ENCODE measurements around the gene COMT. TPM values are rescaled to one million over a fixed set of nuclear protein-coding genes. Genes with fewer than 3 reads are reported as not detected.

COMT gene
- total and polyA plus RNA-seq, 4 donors, result 96.7 to 176 (median 106) TPM

DNA sequence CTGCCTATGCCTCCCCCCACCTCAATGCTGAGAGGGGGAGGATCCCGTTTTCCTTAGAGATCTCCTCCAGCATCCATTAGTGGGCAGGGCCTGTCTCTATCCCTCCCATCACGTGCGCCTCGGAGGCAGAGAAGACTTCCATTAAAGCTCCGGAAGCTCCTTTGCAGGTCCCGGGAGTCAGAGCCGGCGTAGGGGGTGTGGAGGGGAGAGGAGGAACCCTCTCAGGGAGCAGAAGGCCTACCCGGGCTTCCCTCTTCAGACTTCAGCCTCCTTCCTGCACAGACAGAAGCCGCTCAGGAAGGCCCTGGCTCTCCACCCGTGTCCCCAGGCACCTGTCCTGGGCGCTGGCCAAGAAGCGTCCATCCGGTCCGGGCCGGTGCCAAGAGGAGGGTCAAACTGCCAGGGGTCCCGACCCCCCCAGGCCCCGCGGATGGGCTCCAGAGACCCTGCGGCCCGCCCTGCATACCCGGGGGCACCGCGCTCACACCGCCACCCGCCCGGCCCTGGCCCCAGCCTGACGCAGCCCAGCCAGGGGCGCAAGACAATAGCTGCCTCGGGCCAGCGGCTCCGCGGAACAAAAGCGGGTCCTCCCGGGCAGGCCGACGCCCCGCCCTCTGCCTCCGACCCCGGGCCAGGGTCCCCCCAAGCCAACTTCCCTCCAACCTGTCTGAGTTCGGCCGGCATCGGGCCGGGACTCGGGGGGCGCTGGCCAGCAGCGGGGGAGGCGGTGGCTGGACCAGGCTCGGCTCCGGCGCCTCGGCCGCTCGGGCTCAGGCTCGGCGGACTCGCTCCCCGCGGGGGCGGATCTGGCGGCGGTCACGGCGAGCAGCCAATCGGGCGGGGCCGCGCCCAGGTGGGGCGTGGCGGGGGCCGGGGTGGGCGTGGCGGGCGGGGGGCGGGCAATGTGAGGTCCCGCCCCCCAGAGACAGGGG lies 45.1 kb downstream of the COMT start:
- Histone ChIP-seq H3K9me3 (ENCODE audit: control insufficient read depth, low read length) (no peaks in the 10 kb centered on the region), H3K27ac (ENCODE audit: low read depth in 1 of 2, low read length in 2 of 2) (peak overlapping the region; percentile 84 to 91), H3K27me3 (ENCODE audit: control insufficient read depth in 1 of 2, insufficient read depth in 2 of 2, low read length in 1 of 2) (no peaks in the 10 kb centered on the region), H3K4me1 (ENCODE audit: control insufficient read depth in 1 of 2, insufficient read depth in 2 of 2, low read length in 2 of 2) (no peaks in the 10 kb centered on the region), H3K36me3 (ENCODE audit: control insufficient read depth in 1 of 2, insufficient read depth in 2 of 2, low read length in 1 of 2) (no peaks in the 10 kb centered on the region), H3K4me3 (ENCODE audit: low read length in 2 of 2) (peak overlapping the region; percentile 49 to 69)
- peak; percentile 81 for ATAC-seq (ENCODE audit: low FRiP score)
- 1% methylated on average over 50 to 76 of the region's 76 CpGs for WGBS, 2 donors
- DNase-seq, result peak; percentile 86 to 94
- intact Hi-C loops (cut with DNase I), result no loop called here

DNA sequence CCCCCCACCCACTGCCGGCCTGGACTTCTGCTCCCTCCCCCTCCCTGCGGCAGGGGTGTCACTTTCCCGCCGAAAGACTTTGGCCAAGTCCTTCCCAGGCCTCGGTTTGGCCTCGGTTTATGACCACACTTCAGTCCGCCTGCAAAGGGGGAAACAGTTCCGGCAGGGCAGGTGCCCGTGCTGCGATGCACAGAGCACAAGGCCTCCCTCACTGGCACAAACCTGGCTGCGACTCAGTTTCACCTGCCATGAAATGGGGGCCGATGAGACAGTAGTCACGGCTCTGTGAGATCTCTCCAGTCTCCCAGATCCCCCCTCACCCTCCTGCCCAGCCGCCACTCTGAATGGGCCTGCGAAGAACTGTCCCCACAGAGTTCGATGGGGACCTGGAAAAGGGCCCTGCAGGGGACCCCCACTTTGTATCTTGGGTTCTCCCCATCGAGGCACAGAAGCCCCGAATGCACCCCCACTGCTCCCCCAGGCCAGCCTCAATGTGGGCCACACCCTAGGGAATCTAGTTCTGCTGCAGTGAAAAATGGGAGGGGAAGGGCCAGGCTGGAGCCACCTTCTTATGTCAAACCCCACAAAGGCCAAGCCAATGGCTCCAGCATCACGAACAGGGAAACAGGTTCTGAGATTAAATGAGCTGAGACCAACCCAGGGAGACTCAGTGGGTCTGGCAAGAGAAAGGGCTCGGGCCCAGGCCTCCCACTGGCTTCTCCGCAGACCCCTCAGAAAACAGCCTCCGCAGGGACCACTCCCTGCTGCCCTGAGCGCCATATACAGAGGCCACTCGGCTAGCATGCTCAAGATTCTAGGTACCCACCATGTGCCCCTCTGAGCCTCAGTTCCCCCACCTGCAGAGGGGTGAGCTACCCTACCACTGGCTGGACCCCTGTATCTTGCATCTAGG lies 46.1 kb downstream of the COMT start:
- H3K4me3 ChIP-seq (ENCODE audit: low read length in 2 of 2), result no peak overlapping the region

DNA sequence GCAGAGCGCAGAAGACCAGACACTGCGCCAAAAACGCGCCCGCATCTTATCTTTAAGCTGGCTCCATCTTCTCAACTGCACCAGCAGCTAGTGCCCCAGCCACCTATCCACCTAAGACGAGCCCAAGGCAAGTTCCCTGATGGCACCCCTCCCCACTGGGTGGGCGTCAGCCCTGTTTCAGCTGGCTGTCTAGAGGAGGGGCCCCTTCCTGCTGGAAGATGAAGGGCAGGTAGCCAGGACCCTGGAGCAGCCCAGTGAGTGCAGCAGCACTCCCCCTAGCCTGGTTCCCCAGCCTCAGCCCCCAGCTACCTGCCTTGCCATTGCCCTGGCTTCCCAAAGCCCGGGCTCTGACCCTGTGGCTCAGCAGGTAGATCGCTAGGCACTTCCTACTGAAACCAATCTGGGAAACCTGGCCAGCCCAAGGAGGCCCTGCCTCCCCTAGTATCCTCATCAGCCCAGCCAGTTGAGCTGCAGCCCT lies 46.8 kb downstream of the COMT start:
- intact Hi-C loops (cut with DNase I), result no loop called here

More for the DNA sequence above, 46.1 kb downstream of the COMT start:
- Histone ChIP-seq H3K36me3 (ENCODE audit: control insufficient read depth in 1 of 2, insufficient read depth in 2 of 2, low read length in 1 of 2) (no peaks in the 10 kb centered on the region), H3K27me3 (ENCODE audit: control insufficient read depth in 1 of 2, insufficient read depth in 2 of 2, low read length in 1 of 2) (no peaks in the 10 kb centered on the region), H3K4me1 (ENCODE audit: control insufficient read depth in 1 of 2, insufficient read depth in 2 of 2, low read length in 2 of 2) (no peaks in the 10 kb centered on the region), H3K27ac (ENCODE audit: low read depth in 1 of 2, low read length in 2 of 2) (peak overlapping the region in 1 of 2 donors; percentile 34), H3K9me3 (ENCODE audit: control insufficient read depth, low read length) (no peaks in the 10 kb centered on the region)
- 55 to 61% methylated on average over 22 to 24 of the region's 24 CpGs for WGBS, 2 donors
- intact Hi-C loops (cut with DNase I), result no loop called here
- DNase-seq (peak in 1 of 2 donors; percentile 55), ATAC-seq (ENCODE audit: low FRiP score) (no peak)

DNA sequence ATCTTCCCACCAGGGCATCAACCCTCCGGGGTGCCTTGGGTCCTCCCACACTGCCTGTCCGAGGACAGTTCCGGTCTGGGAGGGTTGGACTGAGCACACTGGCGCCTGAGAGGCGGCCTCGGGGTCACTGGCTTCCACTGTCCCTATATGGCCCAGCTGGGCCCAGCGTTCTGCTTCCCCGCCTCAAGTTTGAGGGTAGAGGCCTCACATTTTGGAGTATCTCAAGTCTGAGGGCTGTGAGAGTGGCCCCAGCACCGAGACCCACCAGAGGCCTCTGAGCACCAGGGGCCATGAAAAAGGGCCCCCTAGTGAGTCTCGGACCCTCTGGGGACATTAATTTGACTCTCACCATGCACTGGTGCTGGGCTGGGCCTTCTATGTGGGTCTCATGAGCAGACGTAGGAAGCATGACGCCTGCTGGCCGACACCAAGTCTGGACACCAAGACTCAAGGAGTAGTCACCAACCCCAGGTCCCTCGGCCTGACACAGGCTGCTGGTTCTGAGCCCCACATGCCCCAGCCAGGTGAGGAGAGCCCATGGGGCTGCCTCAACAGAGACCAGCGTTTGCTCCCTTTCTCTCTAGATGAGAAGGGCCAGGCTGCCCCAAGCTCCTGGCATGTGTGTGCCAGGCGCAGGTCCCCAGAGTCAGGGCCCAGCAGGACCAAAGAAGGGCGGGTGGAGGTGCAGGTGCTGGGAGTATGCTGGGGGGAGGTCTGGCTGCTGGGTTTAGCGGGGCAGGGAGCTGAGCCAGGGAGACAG lies 47.6 kb downstream of the COMT start:
- Histone ChIP-seq H3K4me1 (ENCODE audit: control insufficient read depth in 1 of 2, insufficient read depth in 2 of 2, low read length in 2 of 2) (no peaks in the 10 kb centered on the region), H3K4me3 (ENCODE audit: low read length in 2 of 2) (no peak overlapping the region), H3K9me3 (ENCODE audit: control insufficient read depth, low read length) (no peaks in the 10 kb centered on the region), H3K27me3 (ENCODE audit: control insufficient read depth in 1 of 2, insufficient read depth in 2 of 2, low read length in 1 of 2) (no peaks in the 10 kb centered on the region), H3K36me3 (ENCODE audit: control insufficient read depth in 1 of 2, insufficient read depth in 2 of 2, low read length in 1 of 2) (no peaks in the 10 kb centered on the region), H3K27ac (ENCODE audit: low read depth in 1 of 2, low read length in 2 of 2) (no peak overlapping the region)
- 88 to 89% methylated on average over 18 of the region's 18 CpGs for WGBS, 2 donors
- no peak for ATAC-seq (ENCODE audit: low FRiP score)
- DNase-seq, result no peak
- intact Hi-C loops (cut with DNase I), result no loop called here

More for the DNA sequence above, 46.8 kb downstream of the COMT start:
- Histone ChIP-seq H3K4me3 (ENCODE audit: low read length in 2 of 2) (no peak overlapping the region), H3K27me3 (ENCODE audit: control insufficient read depth in 1 of 2, insufficient read depth in 2 of 2, low read length in 1 of 2) (no peaks in the 10 kb centered on the region), H3K27ac (ENCODE audit: low read depth in 1 of 2, low read length in 2 of 2) (no peak overlapping the region), H3K36me3 (ENCODE audit: control insufficient read depth in 1 of 2, insufficient read depth in 2 of 2, low read length in 1 of 2) (no peaks in the 10 kb centered on the region), H3K4me1 (ENCODE audit: control insufficient read depth in 1 of 2, insufficient read depth in 2 of 2, low read length in 2 of 2) (no peaks in the 10 kb centered on the region), H3K9me3 (ENCODE audit: control insufficient read depth, low read length) (no peaks in the 10 kb centered on the region)
- 93 to 95% methylated on average over 9 of the region's 9 CpGs for WGBS, 2 donors
- no peak for ATAC-seq (ENCODE audit: low FRiP score)
- no peak for DNase-seq

DNA sequence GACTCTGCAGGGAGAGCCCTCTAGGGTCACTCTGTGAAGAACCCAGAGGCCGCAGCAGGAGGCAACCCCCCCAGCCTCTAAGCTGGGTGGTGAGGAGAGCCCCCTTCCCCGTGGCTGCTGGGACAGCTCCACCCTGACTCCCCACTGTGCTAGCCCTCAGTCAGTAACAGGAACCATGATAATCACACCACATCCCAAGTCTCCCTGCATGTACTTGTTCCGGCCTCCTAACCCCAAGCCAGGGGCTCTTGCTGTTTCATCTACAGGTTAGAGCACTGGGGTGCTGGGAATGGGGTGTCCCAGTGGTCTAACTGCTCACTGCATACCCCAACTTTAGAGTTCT lies 48.1 kb downstream of the COMT start:
- ATAC-seq (ENCODE audit: low FRiP score) (no peak), DNase-seq (no peak)
- intact Hi-C loops (cut with DNase I), result no loop called here
- H3K27me3 ChIP-seq (ENCODE audit: control insufficient read depth in 1 of 2, insufficient read depth in 2 of 2, low read length in 1 of 2), result no peaks in the 10 kb centered on the region
- H3K36me3 ChIP-seq (ENCODE audit: control insufficient read depth in 1 of 2, insufficient read depth in 2 of 2, low read length in 1 of 2), result no peaks in the 10 kb centered on the region
- no peak overlapping the region for H3K4me3 ChIP-seq (ENCODE audit: low read length in 2 of 2)
- H3K4me1 ChIP-seq (ENCODE audit: control insufficient read depth in 1 of 2, insufficient read depth in 2 of 2, low read length in 2 of 2), result no peaks in the 10 kb centered on the region
- H3K9me3 ChIP-seq (ENCODE audit: control insufficient read depth, low read length), result no peaks in the 10 kb centered on the region
- WGBS, 2 donors, result 94 to 100% methylated on average over 2 to 3 of the region's 3 CpGs
- peak overlapping the region in 1 of 2 donors; percentile 4 for H3K27ac ChIP-seq (ENCODE audit: low read depth in 1 of 2, low read length in 2 of 2)

DNA sequence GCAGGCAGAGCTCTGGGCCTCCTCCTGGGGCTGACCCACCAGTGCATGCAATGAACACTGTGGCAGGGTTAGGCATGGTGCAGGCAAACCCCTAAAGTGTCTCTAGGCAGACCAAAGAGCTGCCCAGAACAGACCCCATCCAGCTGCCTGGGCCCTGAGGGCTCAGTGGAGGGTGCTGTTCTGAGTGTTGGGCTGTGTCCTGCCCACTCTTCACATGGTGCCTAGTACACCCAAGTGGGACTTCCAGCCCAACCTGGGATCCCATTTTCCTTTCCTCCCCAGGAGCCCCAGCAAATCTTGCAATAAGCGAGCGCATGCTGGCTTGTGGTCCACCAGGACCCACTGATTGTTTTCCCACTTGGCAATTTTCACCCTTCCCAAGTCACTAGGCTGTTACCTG lies 48.6 kb downstream of the COMT start:
- H3K36me3 ChIP-seq (ENCODE audit: control insufficient read depth in 1 of 2, insufficient read depth in 2 of 2, low read length in 1 of 2), result no peaks in the 10 kb centered on the region
- H3K27ac ChIP-seq (ENCODE audit: low read depth in 1 of 2, low read length in 2 of 2), result peak overlapping the region in 1 of 2 donors; percentile 72
- intact Hi-C loops (cut with DNase I), result no loop called here
- no peaks in the 10 kb centered on the region for H3K27me3 ChIP-seq (ENCODE audit: control insufficient read depth in 1 of 2, insufficient read depth in 2 of 2, low read length in 1 of 2)
- no peak overlapping the region for H3K4me3 ChIP-seq (ENCODE audit: low read length in 2 of 2)
- WGBS, 2 donors, result 50 to 94% methylated on average over 2 of the region's 2 CpGs
- H3K9me3 ChIP-seq (ENCODE audit: control insufficient read depth, low read length), result no peaks in the 10 kb centered on the region
- ATAC-seq (ENCODE audit: low FRiP score) (no peak), DNase-seq (peak in 1 of 2 donors; percentile 67)
- no peaks in the 10 kb centered on the region for H3K4me1 ChIP-seq (ENCODE audit: control insufficient read depth in 1 of 2, insufficient read depth in 2 of 2, low read length in 2 of 2)

DNA sequence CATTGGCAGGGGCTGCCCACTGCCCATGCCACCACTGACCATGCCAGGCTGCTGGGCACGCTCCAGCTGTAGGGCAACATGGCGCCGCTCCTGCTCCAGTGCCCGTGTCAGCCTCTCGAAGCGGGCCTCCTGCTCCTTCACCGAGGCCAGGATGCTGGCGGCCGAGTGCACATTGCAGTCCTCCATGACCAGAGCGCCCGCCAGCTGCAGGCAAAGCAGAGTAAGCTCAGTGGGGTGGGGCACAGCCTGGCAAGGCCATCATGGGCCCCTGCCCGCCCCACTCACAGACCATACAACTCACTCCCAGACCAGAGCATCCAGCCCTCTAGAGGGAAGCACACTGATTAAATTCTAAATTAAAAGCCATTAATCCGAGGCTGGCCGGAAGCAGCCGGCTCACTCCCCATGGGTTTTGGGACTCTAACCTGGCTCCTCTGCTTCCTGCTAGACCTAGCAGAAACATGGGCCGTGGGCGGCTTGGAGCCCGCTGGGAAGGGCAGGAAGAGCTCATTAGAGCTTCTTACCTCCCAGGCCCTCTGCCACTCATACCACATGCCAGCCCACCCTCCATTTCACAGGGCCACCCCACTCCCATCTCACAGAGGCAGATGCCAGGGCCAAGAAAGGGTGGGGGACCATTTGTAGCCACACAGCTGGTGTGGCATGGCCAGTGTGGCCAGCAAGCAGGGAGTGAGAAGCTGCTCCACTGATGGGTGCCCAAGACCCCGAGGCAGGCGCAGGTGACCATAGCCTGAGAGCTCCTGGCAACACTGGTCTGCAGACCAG lies 49.2 kb downstream of the COMT start:
- Histone ChIP-seq H3K4me3 (ENCODE audit: low read length in 2 of 2) (no peak overlapping the region), H3K36me3 (ENCODE audit: control insufficient read depth in 1 of 2, insufficient read depth in 2 of 2, low read length in 1 of 2) (no peaks in the 10 kb centered on the region), H3K27me3 (ENCODE audit: control insufficient read depth in 1 of 2, insufficient read depth in 2 of 2, low read length in 1 of 2) (no peaks in the 10 kb centered on the region), H3K4me1 (ENCODE audit: control insufficient read depth in 1 of 2, insufficient read depth in 2 of 2, low read length in 2 of 2) (no peaks in the 10 kb centered on the region), H3K9me3 (ENCODE audit: control insufficient read depth, low read length) (no peaks in the 10 kb centered on the region), H3K27ac (ENCODE audit: low read depth in 1 of 2, low read length in 2 of 2) (peak overlapping the region; percentile 10 to 72)
- WGBS, 2 donors, result 71 to 82% methylated on average over 20 of the region's 20 CpGs
- intact Hi-C loops (cut with DNase I), result no loop called here
- ATAC-seq (ENCODE audit: low FRiP score) (no peak), DNase-seq (peak in 1 of 2 donors; percentile 74)

DNA sequence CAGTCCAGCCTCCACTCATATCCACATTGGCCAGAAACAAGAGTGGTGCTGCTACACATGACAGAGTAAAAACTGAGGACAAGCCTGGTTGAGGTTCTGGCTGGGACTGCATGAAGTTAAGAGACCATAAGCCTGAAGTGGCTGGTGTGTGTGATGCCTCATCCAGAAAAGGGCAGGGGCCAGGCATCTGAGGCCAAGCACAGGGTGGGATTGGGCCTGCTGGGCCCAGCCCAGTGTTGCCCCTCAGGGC lies 49.7 kb downstream of the COMT start:
- peak overlapping the region; percentile 10 to 72 for H3K27ac ChIP-seq (ENCODE audit: low read depth in 1 of 2, low read length in 2 of 2)
- ATAC-seq (ENCODE audit: low FRiP score) (peak; percentile 49), DNase-seq (no peak)
- no peaks in the 10 kb centered on the region for H3K27me3 ChIP-seq (ENCODE audit: control insufficient read depth in 1 of 2, insufficient read depth in 2 of 2, low read length in 1 of 2)
- intact Hi-C loops (cut with DNase I), result no loop called here
- H3K4me1 ChIP-seq (ENCODE audit: control insufficient read depth in 1 of 2, insufficient read depth in 2 of 2, low read length in 2 of 2), result no peaks in the 10 kb centered on the region
- no peak overlapping the region for H3K4me3 ChIP-seq (ENCODE audit: low read length in 2 of 2)
- no peaks in the 10 kb centered on the region for H3K36me3 ChIP-seq (ENCODE audit: control insufficient read depth in 1 of 2, insufficient read depth in 2 of 2, low read length in 1 of 2)
- H3K9me3 ChIP-seq (ENCODE audit: control insufficient read depth, low read length), result no peaks in the 10 kb centered on the region

Data from aorta (tissue), 5 donors.